Activated CD8-positive, alpha-beta memory T cell treated with anti-CD3 and anti-CD28 coated beads for 48 hours (primary cell): Measurements from ENCODE around the gene ZMAT5.

Experiments used
- DNase-seq, 3 experiments: peaks; one replicate each; pipeline ENCODE4 v3.0.0-alpha.2; 2020; ENCODE audit warnings: low read depth in 2 of 3, low spot score in 2 of 3

The ZMAT5 gene

GRCh38 chr22:29732883-29733282, 33.9 kb downstream of the ZMAT5 start:
- DNase-seq, result no peak

- DNase-seq, result no peak
Observed at GRCh38 chr22:29731058-29731850, 35.6 kb downstream of the ZMAT5 start.

- no peak for DNase-seq
Observed at GRCh38 chr22:29729161-29729560, 37.6 kb downstream of the ZMAT5 start.

- DNase-seq, result no peak
Observed at GRCh38 chr22:29727131-29727523, 39.7 kb downstream of the ZMAT5 start.

- no peak for DNase-seq
Observed at GRCh38 chr22:29726512-29727130, 40.2 kb downstream of the ZMAT5 start.

- DNase-seq, result no peak
Observed at GRCh38 chr22:29726106-29726505, 40.7 kb downstream of the ZMAT5 start.

GRCh38 chr22:29724843-29725242, 42.0 kb downstream of the ZMAT5 start:
- DNase-seq, result no peak

GRCh38 chr22:29723766-29724165, 43.0 kb downstream of the ZMAT5 start:
- DNase-seq, result no peak

- DNase-seq, result no peak
Observed at GRCh38 chr22:29722587-29722986, 44.2 kb downstream of the ZMAT5 start.

GRCh38 chr22:29722151-29722550, 44.7 kb downstream of the ZMAT5 start:
- no peak for DNase-seq

- no peak for DNase-seq
Observed at GRCh38 chr22:29720811-29721323, 45.9 kb downstream of the ZMAT5 start.

- DNase-seq, result no peak
Observed at GRCh38 chr22:29719899-29720645, 46.7 kb downstream of the ZMAT5 start, which contains the start of gene CABP7. TSS of gene CABP7 (plus strand) at chr22:29720003. CDS start at chr22:29720425, 422 bp downstream.

GRCh38 chr22:29718949-29719898, 47.6 kb downstream of the ZMAT5 start:
- no peak for DNase-seq

- DNase-seq, result no peak
Observed at GRCh38 chr22:29717789-29718188, 49.0 kb downstream of the ZMAT5 start.

GRCh38 chr22:29716814-29717545, 49.8 kb downstream of the ZMAT5 start:
- DNase-seq, result no peak

- no peak for DNase-seq
Observed at GRCh38 chr22:29715705-29716104, 51.1 kb downstream of the ZMAT5 start.

GRCh38 chr22:29715240-29715639, 51.6 kb downstream of the ZMAT5 start:
- no peak for DNase-seq

GRCh38 chr22:29713156-29713727, 53.6 kb downstream of the ZMAT5 start:
- no peak for DNase-seq

GRCh38 chr22:29712119-29712518, 54.7 kb downstream of the ZMAT5 start:
- no peak for DNase-seq
